K562 (cell line): Measurements from ENCODE around the gene GOLGA2. TPM values are rescaled to one million over a fixed set of nuclear protein-coding genes. Genes with fewer than 3 reads are reported as not detected.

Experiments used
- ATAC-seq: fragments of 200-7000 bp; cut with Tn5 transposase; 3 replicates; pipeline ENCODE4 v1.9.1; 2020; ENCODE audit warnings: moderate library complexity
- BruUV-seq: library from RNA; stranded (reverse); fragments of 400-500 nt; replicated peaks from 2 replicates; lab custom pipeline; 2021; lab: Mats Ljungman, UMichigan
- CTCF ChIA-PET: fragments of 300-600 bp; formaldehyde crosslinking; extraction: SDS; loops from one replicate; lab custom pipeline; 2021; ENCODE audit warnings: low intra/inter-chr PET ratio; lab: Yijun Ruan, JAX
- POLR2A ChIA-PET: fragments of 300-600, 350-650 bp; sonication (Branson Sonifier 250); formaldehyde crosslinking; extraction: SDS; loops from one replicate; lab custom pipeline; 2021; ENCODE audit warnings: antibody characterized with exemption, inconsistent platforms; lab: Yijun Ruan, JAX
- DNase-seq, 4 experiments: peaks; one replicate each; pipeline versions ENCODE4 v3.0.0 to v3.0.0-alpha.2; 2011 to 2018; ENCODE audit warnings: low spot score in 3 of 4, mixed read lengths in 3 of 4; ENCODE audit errors: extremely low read depth in 1 of 4
- FAIRE-seq: peaks from 2 replicates; lab custom pipeline; 2011; peaks lifted over from hg19 to GRCh38; lab: Jason Lieb, UNC
- H2AFZ ChIP-seq: 2 replicates; pipeline ENCODE4 v1.6.0; 2011; ENCODE audit warnings: low read depth, low read length, control low read depth, inconsistent platforms
- H3K27ac ChIP-seq: fragments of 200-600 bp; 3 replicates; pipeline ENCODE4 v1.8.0; 2011; ENCODE audit warnings: low read depth, mild to moderate bottlenecking, control low read depth, inconsistent platforms, low read length, moderate library complexity, mixed read lengths; ENCODE audit errors: extremely low read depth
- H3K27me3 ChIP-seq, 2 experiments: fragments of 300-600 bp in 1 of 2; 2 replicates in 1 of 2; 3 replicates in 1 of 2; pipeline versions ENCODE4 v1.6.0 to v1.8.0; 2011; ENCODE audit warnings: inconsistent platforms in 2 of 2, low read length in 2 of 2, mild to moderate bottlenecking in 1 of 2, mixed read lengths in 1 of 2, moderate library complexity in 1 of 2; ENCODE audit not compliant: control insufficient read depth in 2 of 2, insufficient read depth in 2 of 2
- H3K36me3 ChIP-seq: fragments of 300-600 bp; 3 replicates; pipeline ENCODE4 v1.8.0; 2011; ENCODE audit warnings: mild to moderate bottlenecking, low read length, inconsistent platforms; ENCODE audit not compliant: control insufficient read depth, insufficient read depth
- H3K4me1 ChIP-seq, 2 experiments: fragments of 200-600 bp in 1 of 2; replicated peaks in 1 of 2; 2 replicates in 1 of 2; 3 replicates in 1 of 2; pipeline versions ENCODE4 v1.5.1 to v1.8.0; 2011; ENCODE audit warnings: inconsistent platforms in 2 of 2, low read length in 2 of 2, mild to moderate bottlenecking in 1 of 2, mixed read lengths in 1 of 2, moderate library complexity in 1 of 2; ENCODE audit not compliant: control insufficient read depth in 2 of 2, insufficient read depth in 2 of 2
- H3K4me2 ChIP-seq: 2 replicates; pipeline ENCODE4 v1.6.1; 2011; ENCODE audit warnings: low read length, control low read depth, inconsistent platforms, mixed read lengths; ENCODE audit not compliant: insufficient read depth
- H3K4me3 ChIP-seq: fragments of 200-600 bp; sonication (generic), shearing (Covaris generic); 2 replicates; pipeline ENCODE4 v1.5.1; 2016; ENCODE audit warnings: control low read depth, inconsistent platforms
- H3K79me2 ChIP-seq: fragments of 200-600 bp; 3 replicates; pipeline ENCODE4 v1.8.0; 2011; ENCODE audit warnings: low read length, inconsistent platforms; ENCODE audit not compliant: control insufficient read depth, insufficient read depth
- H3K9ac ChIP-seq, 2 experiments: 2 replicates each; pipeline versions ENCODE4 v1.6.0 to v1.6.1; 2011; ENCODE audit warnings: low read depth in 2 of 2, low read length in 2 of 2, control low read depth in 1 of 2, inconsistent platforms in 1 of 2, mild to moderate bottlenecking in 1 of 2, mixed read lengths in 1 of 2; ENCODE audit not compliant: insufficient read depth in 1 of 2
- H3K9me1 ChIP-seq: one replicate; pipeline ENCODE4 v1.6.0; 2011; ENCODE audit warnings: inconsistent platforms, mild to moderate bottlenecking, low read length, moderate library complexity; ENCODE audit not compliant: control insufficient read depth, insufficient read depth
- H3K9me3 ChIP-seq: replicated peaks from 2 replicates; pipeline ENCODE4 v1.5.1; 2011; ENCODE audit warnings: low read depth, low read length, inconsistent platforms; ENCODE audit not compliant: control insufficient read depth, insufficient read depth
- H4K20me1 ChIP-seq: replicated peaks from 2 replicates; pipeline ENCODE4 v1.6.1; 2011; ENCODE audit warnings: low read length, inconsistent platforms, mixed read lengths; ENCODE audit not compliant: control insufficient read depth, insufficient read depth
- ADNP ChIP-seq: fragments of 200-800 bp; sonication (Bioruptor generic); IDR thresholded peaks from 2 replicates; pipeline ENCODE4 v1.6.1; 2016; ENCODE audit warnings: missing genetic modification characterization, missing compliant biosample characterization
- CHD1 ChIP-seq: fragments of 200-600 bp; sonication (generic); IDR thresholded peaks from one replicate; pipeline ENCODE4 v1.6.1; 2012; ENCODE audit warnings: mild to moderate bottlenecking, moderate library complexity, low read length, inconsistent platforms
- COPS2 ChIP-seq: fragments of 450-650 bp; conservative IDR thresholded peaks from 2 replicates; pipeline ENCODE4 v1.6.1; 2016; ENCODE audit warnings: mild to moderate bottlenecking, moderate library complexity
- CTCF ChIP-seq, 3 experiments: IDR thresholded peaks in 2 of 3; conservative IDR thresholded peaks in 1 of 3; 2 replicates each; pipeline ENCODE4 v1.5.1; 2011 to 2012; ENCODE audit warnings: low read length in 3 of 3, mild to moderate bottlenecking in 3 of 3, control low read depth in 2 of 3, improper control_type of control experiment in 1 of 3, inconsistent platforms in 1 of 3, low read depth in 1 of 3, mixed read lengths in 1 of 3, moderate library complexity in 1 of 3; ENCODE audit not compliant: insufficient read depth in 2 of 3
- ELF2 ChIP-seq: fragments of 250-450 bp; sonication (Bioruptor Pico); IDR thresholded peaks from 2 replicates; pipeline ENCODE4 v1.5.0; 2021; ENCODE audit warnings: mild to moderate bottlenecking
- FOXM1 ChIP-seq, 2 experiments: fragments of 450-650 bp in 1 of 2; sonication (generic) in 1 of 2; formaldehyde crosslinking in 1 of 2; IDR thresholded peaks; 2 replicates each; pipeline versions ENCODE4 v1.6.1 to v1.9.0; 2017 to 2022; ENCODE audit warnings: low read depth in 2 of 2, mild to moderate bottlenecking in 2 of 2, missing genetic modification reagents in 1 of 2, moderate library complexity in 1 of 2
- LCOR ChIP-seq: sonication (generic); formaldehyde crosslinking; IDR thresholded peaks from 2 replicates; pipeline ENCODE4 v1.8.0; 2022; ENCODE audit warnings: mild to moderate bottlenecking, missing genetic modification reagents
- MEF2D ChIP-seq: conservative IDR thresholded peaks from 2 replicates; pipeline ENCODE4 v1.6.1; 2016; ENCODE audit warnings: low read depth, missing genetic modification characterization, missing compliant biosample characterization
- NFE2L1 ChIP-seq: fragments of 450-650 bp; IDR thresholded peaks from 2 replicates; pipeline ENCODE4 v1.6.1; 2016; ENCODE audit warnings: missing genetic modification characterization, low read depth, mild to moderate bottlenecking, missing compliant biosample characterization, moderate library complexity, borderline replicate concordance
- RAD51 ChIP-seq: fragments of 450-650 bp; IDR thresholded peaks from 2 replicates; pipeline ENCODE4 v1.7.1; 2016; ENCODE audit warnings: low read depth, mild to moderate bottlenecking, borderline replicate concordance
- RCOR1 ChIP-seq, 2 experiments: IDR thresholded peaks; 2 replicates each; pipeline ENCODE4 v1.6.1; 2012; ENCODE audit warnings: low read depth in 2 of 2, low read length in 2 of 2, borderline replicate concordance in 1 of 2, improper control_type of control experiment in 1 of 2
- SMAD4 ChIP-seq: fragments of 250-450 bp; sonication (Bioruptor Pico); conservative IDR thresholded peaks from 2 replicates; pipeline ENCODE4 v1.8.0; 2021; ENCODE audit warnings: inconsistent platforms, mild to moderate bottlenecking, moderate library complexity
- ZNF324 ChIP-seq: fragments of 250-450 bp; sonication (Bioruptor Pico); IDR thresholded peaks from 2 replicates; pipeline ENCODE4 v1.4.0; 2020; ENCODE audit warnings: mild to moderate bottlenecking
- ZNF512 ChIP-seq: IDR thresholded peaks from 2 replicates; pipeline ENCODE4 v1.6.1; 2016; ENCODE audit warnings: missing genetic modification characterization, missing compliant biosample characterization
- WGBS: fragments of 100-300 bp; shearing (Covaris generic); methylation state at CpG from one replicate; pipeline ENCODE4 v1.1.6; 2016; ENCODE audit warnings: low coverage, mixed read lengths; ENCODE audit not compliant: insufficient coverage; ENCODE audit errors: missing lambda C conversion rate; 5-methylcytosine and 5-hydroxymethylcytosine counted together
- in situ Hi-C: fragments of 300-500 bp; cut with MboI; formaldehyde crosslinking; loops from 4 replicates; pipeline ENCODE4 v1.15.0; 2018; ENCODE audit warnings: inconsistent platforms, mixed read lengths
- intact Hi-C: fragments of 100-400 bp; cut with micrococcal nuclease; formaldehyde crosslinking; loops from 2 replicates; pipeline ENCODE4 v1.14.2; 2022
- polyA plus RNA-seq, 8 experiments: library from polyadenylated mRNA; depleted of rRNA in 4 of 8; stranded (reverse) in 5 of 8; unstranded in 3 of 8; fragments of >200 nt; fragmentation: Nextera tagmentation in 2 of 8; fragmentation: Illumina TruSeq in 1 of 8; extraction: Ambion mirVana in 2 of 8; extraction: Trizol in 1 of 8; gene quantifications; 2 replicates each; pipeline versions ENCODE4 v1.2.1 to v1.2.3, GENCODE V29; 2011 to 2014; ENCODE audit warnings: inconsistent platforms in 1 of 8, missing spikeins in 1 of 8
- total RNA-seq, 7 experiments: library from RNA; depleted of rRNA in 6 of 7; stranded (reverse); fragments of >200 nt in 6 of 7; fragmentation: Illumina TruSeq in 2 of 7; extraction: Trizol in 2 of 7; gene quantifications; 2 replicates each; pipeline versions ENCODE4 v1.2.1 to v1.2.3, GENCODE V29; 2011 to 2021; ENCODE audit warnings: low replicate concordance in 1 of 7
- TF ChIP-seq, protein P1 (sequence below): fragments of 250-450 bp; sonication (Bioruptor Pico); IDR thresholded peaks from 2 replicates; pipeline ENCODE4 v1.4.0; 2020; ENCODE audit warnings: borderline replicate concordance

GOLGA2 gene
- total and polyA plus RNA-seq, 9 of the 15 experiments (the other 6 are each of a cell fraction or from before 2014, with no cell fraction given): 15.7 to 138 (median 76.0) TPM

- 4% methylated on average over 16 of the region's 16 CpGs for WGBS
- H3K27me3 ChIP-seq: no peaks in the 10 kb centered on the region
- no peaks in the 10 kb centered on the region for H3K9me1 ChIP-seq
- in situ Hi-C loops (loop anchor here (5.0 to 10.0 kb wide), 2 partner anchors 1349 to 1562 kb away; no protein-coding TSS in a partner anchor), intact Hi-C loops (no loop called here)
- DNase-seq (peak in 1 of 4 experiments; percentile 22), ATAC-seq (no peak), FAIRE-seq (no peak)
- no peaks in the 10 kb centered on the region for H4K20me1 ChIP-seq
- peak overlapping the region; percentile 99 for H2AFZ ChIP-seq
- CTCF ChIA-PET: no interaction called here
- H3K4me1 ChIP-seq: peaks cover 8 to 19% of the 10 kb centered on the region in 2 experiments
- H3K9ac ChIP-seq: peak overlapping the region; percentile 92 to 93
- H3K4me2 ChIP-seq: peak overlapping the region; percentile 97
- H3K79me2 ChIP-seq: peaks cover 49% of the 10 kb centered on the region
- H3K4me3 ChIP-seq: peak overlapping the region; percentile 67
- POLR2A ChIA-PET: interaction anchor here (0.6 to 3.7 kb wide), 5 partner anchors 12 to 335 kb away, joined by 3 to 51 read pairs (median 3); no protein-coding TSS in a partner anchor
- peak overlapping the region; percentile 94 for H3K27ac ChIP-seq
- H3K36me3 ChIP-seq: peaks cover 68% of the 10 kb centered on the region
- no peaks in the 10 kb centered on the region for H3K9me3 ChIP-seq
- BruUV-seq: no TSS peak
- TF ChIP-seq CTCF (IDR thresholded peaks at IDR 0.05 in 2 of 3, conservative IDR thresholded peaks at IDR 0.05 in 1 of 3; ENCODE audit: insufficient read depth in 2 of 3, low read depth in 1 of 3, low read length in 3 of 3) (no peak; a peak in 1 of 6 replicates), ZNF512 (tag) (no peak), MEF2D (no peak), ZNF324 (CRISPR knock-in tag) (no peak), ELF2 (CRISPR knock-in tag) (no peak), NFE2L1 (tag) (no peak), FOXM1 (IDR thresholded peaks at IDR 0.05; ENCODE audit: low read depth) (no peak), FOXM1 (CRISPR knock-in tag; IDR thresholded peaks at IDR 0.05; ENCODE audit: low read depth) (no peak), SMAD4 (no peak; the same call in 1 of the 2 replicates), RAD51 (no peak), RCOR1 (IDR thresholded peaks at IDR 0.05; ENCODE audit: borderline replicate concordance in 1 of 2, low read depth in 2 of 2, low read length in 2 of 2) (no peak), ADNP (tag) (no peak), LCOR (CRISPR knock-in tag) (no peak), COPS2 (no peak), CHD1 (peak; percentile 82)
- TF ChIP-seq, protein P1, sequence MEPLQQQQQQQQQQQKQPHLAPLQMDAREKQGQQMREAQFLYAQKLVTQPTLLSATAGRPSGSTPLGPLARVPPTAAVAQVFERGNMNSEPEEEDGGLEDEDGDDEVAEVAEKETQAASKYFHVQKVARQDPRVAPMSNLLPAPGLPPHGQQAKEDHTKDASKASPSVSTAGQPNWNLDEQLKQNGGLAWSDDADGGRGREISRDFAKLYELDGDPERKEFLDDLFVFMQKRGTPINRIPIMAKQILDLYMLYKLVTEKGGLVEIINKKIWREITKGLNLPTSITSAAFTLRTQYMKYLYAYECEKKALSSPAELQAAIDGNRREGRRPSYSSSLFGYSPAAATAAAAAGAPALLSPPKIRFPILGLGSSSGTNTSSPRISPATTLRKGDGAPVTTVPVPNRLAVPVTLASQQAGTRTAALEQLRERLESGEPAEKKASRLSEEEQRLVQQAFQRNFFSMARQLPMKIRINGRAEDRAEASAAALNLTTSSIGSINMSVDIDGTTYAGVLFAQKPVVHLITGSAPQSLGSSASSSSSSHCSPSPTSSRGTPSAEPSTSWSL: no peak
Measured at GRCh38 chr9:128323212-128323730, 47.5 kb upstream of the GOLGA2 start.
